ENCODE data around the gene TAF1D. TPM values are rescaled to one million over a fixed set of nuclear protein-coding genes. Genes with fewer than 3 reads are reported as not detected.

Gene TAF1D
- total RNA-seq, 4 donors from 2014 or later, result 99.9 to 150 (median 125) TPM

DNA sequence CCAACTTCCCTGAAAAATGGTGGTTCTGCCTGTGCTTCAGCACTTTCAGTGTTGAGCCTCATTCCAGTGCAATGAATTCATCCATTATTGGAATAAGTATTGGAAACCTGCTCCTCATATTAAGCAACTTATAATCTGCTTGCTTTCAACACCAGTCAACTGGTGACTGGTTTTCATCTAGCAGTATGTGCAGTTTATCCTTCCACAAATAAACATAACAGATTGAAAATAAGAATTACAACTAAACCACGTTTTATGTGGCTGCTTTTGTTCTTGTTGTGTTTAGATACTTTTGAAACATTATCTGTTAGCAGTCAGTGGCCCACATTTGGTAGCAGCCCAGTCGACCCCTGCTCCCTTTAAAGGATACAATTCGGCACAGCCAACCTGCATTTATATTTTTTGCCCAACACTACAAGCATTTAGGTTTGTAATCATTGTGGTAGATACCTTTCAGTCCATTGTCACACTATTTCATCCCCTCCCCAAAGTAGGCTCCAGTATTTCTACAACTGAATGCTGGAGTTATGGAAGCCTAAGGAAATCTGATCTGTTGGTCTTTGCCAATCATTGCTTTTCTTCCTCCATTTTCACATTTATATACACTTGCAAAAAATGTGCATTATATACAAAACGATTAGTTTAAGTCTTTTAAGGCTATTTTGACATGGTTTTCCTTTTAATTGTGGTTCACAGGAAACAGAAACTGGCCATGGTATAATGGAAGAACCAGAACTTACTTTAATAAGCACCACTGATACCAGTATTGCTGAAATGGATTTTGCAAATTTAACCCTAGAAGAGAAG, 13.1 kb downstream of the TAF1D start:
- Histone ChIP-seq H3K36me3 (peaks cover 54 to 73% of the 10 kb centered on the region in 2 donors), H3K9me3 (no peaks in the 10 kb centered on the region), H3K27ac (no peak overlapping the region), H3K27me3 (no peaks in the 10 kb centered on the region), H3K4me3 (replicated peaks in 1 of 3) (no peak overlapping the region), H3K4me1 (no peaks in the 10 kb centered on the region)
- 62 to 67% methylated on average over 4 of the region's 4 CpGs for WGBS, 2 donors
- intact Hi-C loops (cut with DNase I), result no loop called here
- no peak for DNase-seq
- no peak for TF ChIP-seq POLR2A (IDR thresholded peaks at IDR 0.05)
- TF ChIP-seq, protein P1, sequence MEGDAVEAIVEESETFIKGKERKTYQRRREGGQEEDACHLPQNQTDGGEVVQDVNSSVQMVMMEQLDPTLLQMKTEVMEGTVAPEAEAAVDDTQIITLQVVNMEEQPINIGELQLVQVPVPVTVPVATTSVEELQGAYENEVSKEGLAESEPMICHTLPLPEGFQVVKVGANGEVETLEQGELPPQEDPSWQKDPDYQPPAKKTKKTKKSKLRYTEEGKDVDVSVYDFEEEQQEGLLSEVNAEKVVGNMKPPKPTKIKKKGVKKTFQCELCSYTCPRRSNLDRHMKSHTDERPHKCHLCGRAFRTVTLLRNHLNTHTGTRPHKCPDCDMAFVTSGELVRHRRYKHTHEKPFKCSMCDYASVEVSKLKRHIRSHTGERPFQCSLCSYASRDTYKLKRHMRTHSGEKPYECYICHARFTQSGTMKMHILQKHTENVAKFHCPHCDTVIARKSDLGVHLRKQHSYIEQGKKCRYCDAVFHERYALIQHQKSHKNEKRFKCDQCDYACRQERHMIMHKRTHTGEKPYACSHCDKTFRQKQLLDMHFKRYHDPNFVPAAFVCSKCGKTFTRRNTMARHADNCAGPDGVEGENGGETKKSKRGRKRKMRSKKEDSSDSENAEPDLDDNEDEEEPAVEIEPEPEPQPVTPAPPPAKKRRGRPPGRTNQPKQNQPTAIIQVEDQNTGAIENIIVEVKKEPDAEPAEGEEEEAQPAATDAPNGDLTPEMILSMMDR (IDR thresholded peaks at IDR 0.05), result no peak

DNA sequence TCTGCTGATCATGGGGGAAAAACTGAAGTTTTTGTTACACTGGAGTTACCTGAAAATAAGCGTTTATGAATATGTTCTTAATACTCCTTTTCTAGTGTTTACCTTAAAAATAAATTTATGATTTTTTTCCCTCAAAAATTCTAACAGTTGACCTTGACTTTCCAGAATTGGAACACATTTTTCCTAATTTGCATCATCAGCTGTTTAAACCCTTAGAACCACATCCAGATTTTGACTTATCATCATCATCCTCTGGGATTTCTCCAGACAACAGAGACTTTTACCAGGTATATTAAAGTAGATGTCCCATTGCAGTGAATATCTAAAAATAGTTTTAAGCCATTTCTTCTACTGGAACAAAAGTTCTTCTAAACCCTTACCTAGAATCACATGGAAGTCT, 17.2 kb downstream of the TAF1D start:
- WGBS, 2 donors, result 96 to 99% methylated on average over 1 of the region's 1 CpG
- peaks cover 18 to 37% of the 10 kb centered on the region in 2 donors for H3K36me3 ChIP-seq
- H3K27ac ChIP-seq, result no peak overlapping the region
- intact Hi-C loops (cut with DNase I), result no loop called here
- no peak overlapping the region for H3K4me3 ChIP-seq (replicated peaks in 1 of 3)
- DNase-seq, result no peak
- no peaks in the 10 kb centered on the region for H3K4me1 ChIP-seq
- TF ChIP-seq, protein P1 (IDR thresholded peaks at IDR 0.05), result no peak
- TF ChIP-seq POLR2A (IDR thresholded peaks at IDR 0.05), result no peak
- no peaks in the 10 kb centered on the region for H3K27me3 ChIP-seq
- no peaks in the 10 kb centered on the region for H3K9me3 ChIP-seq

DNA sequence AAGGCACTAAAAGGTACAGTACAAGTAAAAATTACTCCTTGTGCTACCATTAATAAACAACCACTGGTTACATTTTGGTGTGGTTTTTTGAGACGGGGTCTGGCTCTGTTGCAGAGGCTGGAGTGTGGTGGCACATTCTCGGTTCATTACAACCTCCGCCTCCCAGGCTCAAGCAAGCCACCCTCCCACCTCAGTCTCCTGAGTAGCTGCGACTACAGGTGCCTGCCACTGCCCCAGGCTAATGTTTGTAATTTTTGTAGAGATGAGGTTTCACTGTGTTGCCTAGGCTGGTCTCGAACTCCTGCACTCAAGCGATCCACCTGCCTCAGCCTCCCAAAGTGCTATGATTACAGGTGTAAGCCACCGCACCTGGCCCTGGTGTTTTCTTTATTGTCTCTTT, 20.8 kb downstream of the TAF1D start:
- TF ChIP-seq, protein P1 (IDR thresholded peaks at IDR 0.05), result no peak
- TF ChIP-seq POLR2A (IDR thresholded peaks at IDR 0.05), result no peak
- no peaks in the 10 kb centered on the region for H3K27me3 ChIP-seq
- 95 to 98% methylated on average over 7 of the region's 7 CpGs for WGBS, 2 donors
- no peaks in the 10 kb centered on the region for H3K4me1 ChIP-seq
- no peak overlapping the region for H3K4me3 ChIP-seq (replicated peaks in 1 of 3)
- no peaks in the 10 kb centered on the region for H3K9me3 ChIP-seq
- H3K27ac ChIP-seq, result no peak overlapping the region
- intact Hi-C loops (cut with DNase I), result no loop called here
- DNase-seq, result no peak
- peaks cover 7 to 10% of the 10 kb centered on the region in 2 donors for H3K36me3 ChIP-seq

DNA sequence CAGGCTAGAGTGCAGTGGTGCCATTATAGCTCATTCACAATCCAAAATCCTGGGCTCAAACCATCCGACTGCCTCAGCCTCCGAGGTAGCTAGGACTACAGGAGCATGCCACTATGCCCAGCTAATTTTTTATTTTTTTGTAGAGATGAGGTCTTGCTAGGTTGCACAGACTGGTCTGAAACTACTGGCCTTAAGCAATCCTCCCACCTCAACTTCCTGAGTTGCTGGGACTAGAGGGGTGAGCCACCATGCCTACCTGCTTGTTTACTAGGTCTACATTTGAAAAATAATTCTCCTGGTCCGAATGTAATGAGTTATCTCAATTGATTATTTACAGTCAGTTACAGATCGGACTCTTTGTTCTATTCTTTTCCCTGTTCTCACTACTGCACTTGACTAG, 22.0 kb downstream of the TAF1D start:
- intact Hi-C loops (cut with DNase I), result no loop called here
- WGBS, 2 donors, result 97 to 98% methylated on average over 4 of the region's 4 CpGs
- Histone ChIP-seq H3K36me3 (peaks cover 4 to 7% of the 10 kb centered on the region in 2 donors), H3K9me3 (no peaks in the 10 kb centered on the region), H3K4me3 (replicated peaks in 1 of 3) (no peak overlapping the region), H3K27me3 (no peaks in the 10 kb centered on the region), H3K4me1 (no peaks in the 10 kb centered on the region), H3K27ac (no peak overlapping the region)
- no peak for TF ChIP-seq POLR2A (IDR thresholded peaks at IDR 0.05)
- TF ChIP-seq, protein P1 (IDR thresholded peaks at IDR 0.05), result no peak
- DNase-seq, result no peak

DNA sequence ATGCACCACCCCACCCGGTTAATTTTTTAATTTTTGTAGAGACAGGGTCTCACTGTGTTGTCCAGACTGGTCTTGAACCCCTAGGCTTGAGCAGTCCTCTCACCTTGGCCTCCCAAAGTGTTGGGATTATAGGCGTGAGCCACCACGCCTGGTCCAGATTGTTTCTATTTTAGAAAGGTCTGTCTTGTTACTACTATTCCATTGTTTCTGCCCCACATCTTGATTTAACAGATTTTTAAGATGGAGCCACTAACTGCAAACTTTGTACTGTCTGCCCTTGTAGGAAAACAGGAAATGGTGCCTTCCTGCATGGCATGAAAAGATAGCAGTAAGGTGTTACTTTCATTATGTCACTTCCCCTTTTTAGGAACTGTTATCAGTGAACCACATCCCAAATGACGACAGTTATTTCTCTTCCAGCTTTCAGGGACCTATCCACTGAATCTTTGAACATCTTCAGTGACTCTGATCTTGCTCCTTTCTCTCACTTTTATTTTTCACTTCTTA, 23.2 kb downstream of the TAF1D start:
- DNase-seq, result no peak
- 81 to 85% methylated on average over 4 of the region's 4 CpGs for WGBS, 2 donors
- H3K27me3 ChIP-seq, result no peaks in the 10 kb centered on the region
- peaks cover under 1 to 4% of the 10 kb centered on the region in 2 donors for H3K36me3 ChIP-seq
- TF ChIP-seq, protein P1 (IDR thresholded peaks at IDR 0.05), result no peak
- TF ChIP-seq POLR2A (IDR thresholded peaks at IDR 0.05), result no peak
- H3K4me3 ChIP-seq (replicated peaks in 1 of 3), result no peak overlapping the region
- no peak overlapping the region for H3K27ac ChIP-seq
- intact Hi-C loops (cut with DNase I), result no loop called here
- no peaks in the 10 kb centered on the region for H3K9me3 ChIP-seq
- no peaks in the 10 kb centered on the region for H3K4me1 ChIP-seq
